ENCODE data around the gene ARGFX.

GRCh38 chr3:121584418-121584817 lies 16.7 kb downstream of the ARGFX start:
- TF ChIP-seq CTCF (IDR thresholded peaks at IDR 0.05; ENCODE audit: insufficient read depth, low read length) = no peak
- TF ChIP-seq POLR2AphosphoS5 (IDR thresholded peaks at IDR 0.05; ENCODE audit: low read depth) = no peak
